PC-3 (cell line): Measurements from ENCODE around the gene NPB. TPM values are rescaled to one million over a fixed set of nuclear protein-coding genes. Genes with fewer than 3 reads are reported as not detected.

ENCODE experiments used
- ATAC-seq: fragments of 200-7000 bp; cut with Tn5 transposase; 2 replicates; pipeline ENCODE4 v1.9.1; 2020; ENCODE audit warnings: mild to moderate bottlenecking, moderate library complexity
- BruUV-seq: library from RNA; stranded (reverse); fragments of 400-500 nt; replicated peaks from 2 replicates; lab custom pipeline; 2021; lab: Mats Ljungman, UMichigan
- CTCF ChIA-PET: fragments of 300-600 bp; sonication (Branson Sonifier 250); formaldehyde crosslinking; loops from one replicate; lab custom pipeline; 2022; ENCODE audit warnings: antibody characterized with exemption; lab: Charles Lee
- POLR2A ChIA-PET: fragments of 300-600 bp; sonication (Branson Sonifier 250); formaldehyde crosslinking; loops from one replicate; lab custom pipeline; 2022; ENCODE audit warnings: antibody characterized with exemption; ENCODE audit not compliant: unreplicated experiment; lab: Charles Lee
- DNase-seq: peaks from one replicate; pipeline ENCODE4 v3.0.0-alpha.2; 2015
- H2AFZ ChIP-seq: fragments of 300-600 bp; sonication (generic); 2 replicates; pipeline ENCODE4 v1.6.0; 2016; ENCODE audit warnings: antibody characterized with exemption, low read length
- H3F3A ChIP-seq: fragments of 300-600 bp; sonication (generic); one replicate; pipeline ENCODE4 v1.6.0; 2017; ENCODE audit warnings: antibody characterized with exemption, low read length, control low read depth, mild to moderate bottlenecking; ENCODE audit not compliant: unreplicated experiment
- H3K27ac ChIP-seq: fragments of 300-600 bp; sonication (generic); 2 replicates; pipeline ENCODE4 v1.5.1; 2016; ENCODE audit warnings: mild to moderate bottlenecking, low read length
- H3K27me3 ChIP-seq: fragments of 300-600 bp; sonication (generic); 2 replicates; pipeline ENCODE4 v1.6.1; 2016; ENCODE audit warnings: low read length, mixed read lengths
- H3K36me3 ChIP-seq: fragments of 300-600 bp; sonication (generic); 2 replicates; pipeline ENCODE4 v1.6.1; 2016; ENCODE audit warnings: low read depth, mixed run types, low read length, mixed read lengths
- H3K4me1 ChIP-seq: fragments of 300-600 bp; sonication (generic); 2 replicates; pipeline ENCODE4 v1.5.1; 2016; ENCODE audit warnings: low read length; ENCODE audit not compliant: insufficient read depth
- H3K4me2 ChIP-seq: fragments of 300-600 bp; sonication (generic); 2 replicates; pipeline ENCODE4 v1.6.0; 2016; ENCODE audit warnings: low read length
- H3K4me3 ChIP-seq: fragments of 300-600 bp; sonication (generic); 2 replicates; pipeline ENCODE4 v1.5.1; 2016; ENCODE audit warnings: mild to moderate bottlenecking, low read length, mixed read lengths
- H3K79me2 ChIP-seq: fragments of 300-600 bp; sonication (generic); 2 replicates; pipeline ENCODE4 v1.6.1; 2017; ENCODE audit warnings: low read length, mixed read lengths
- H3K9ac ChIP-seq: fragments of 300-600 bp; sonication (generic); 2 replicates; pipeline ENCODE4 v1.6.0; 2016; ENCODE audit warnings: mild to moderate bottlenecking, low read length
- H3K9me2 ChIP-seq: fragments of 300-600 bp; sonication (generic); replicated peaks from 2 replicates; pipeline ENCODE4 v1.6.1; 2016; ENCODE audit warnings: mixed run types, low read length, mixed read lengths
- H3K9me3 ChIP-seq: fragments of 300-600 bp; sonication (generic); 2 replicates; pipeline ENCODE4 v1.6.1; 2016; ENCODE audit warnings: low read length, mixed read lengths
- H4K20me1 ChIP-seq: fragments of 300-600 bp; sonication (generic); 2 replicates; pipeline ENCODE4 v1.6.1; 2016; ENCODE audit warnings: low read length, mixed read lengths
- EZH2 ChIP-seq: fragments of 300-600 bp; sonication (generic); IDR thresholded peaks from one replicate; pipeline ENCODE4 v1.6.1; 2017; ENCODE audit warnings: antibody characterized with exemption, mild to moderate bottlenecking, low read length; ENCODE audit not compliant: unreplicated experiment
- EZH2phosphoT487 ChIP-seq: fragments of 300-600 bp; sonication (generic); IDR thresholded peaks from 2 replicates; pipeline ENCODE4 v1.6.1; 2018; ENCODE audit warnings: mild to moderate bottlenecking, antibody characterized with exemption, low read length, borderline replicate concordance
- intact Hi-C: fragments of 100-400 bp; cut with micrococcal nuclease; formaldehyde crosslinking; loops from 2 replicates; pipeline ENCODE4 v1.9.0; 2023
- total RNA-seq: library from RNA; depleted of rRNA; stranded (reverse); fragments of >200 nt; gene quantifications from 2 replicates; pipeline ENCODE4 v1.2.3, GENCODE V29; 2014
- TF ChIP-seq, protein P1 (sequence below): fragments of 300-600 bp; sonication (generic); conservative IDR thresholded peaks from 2 replicates; pipeline ENCODE4 v1.5.1; 2017; ENCODE audit warnings: antibody characterized with exemption, low read depth, mild to moderate bottlenecking, low read length

NPB gene
- total RNA-seq, 1 experiment from 2014 or later: 0.07 TPM

DNA sequence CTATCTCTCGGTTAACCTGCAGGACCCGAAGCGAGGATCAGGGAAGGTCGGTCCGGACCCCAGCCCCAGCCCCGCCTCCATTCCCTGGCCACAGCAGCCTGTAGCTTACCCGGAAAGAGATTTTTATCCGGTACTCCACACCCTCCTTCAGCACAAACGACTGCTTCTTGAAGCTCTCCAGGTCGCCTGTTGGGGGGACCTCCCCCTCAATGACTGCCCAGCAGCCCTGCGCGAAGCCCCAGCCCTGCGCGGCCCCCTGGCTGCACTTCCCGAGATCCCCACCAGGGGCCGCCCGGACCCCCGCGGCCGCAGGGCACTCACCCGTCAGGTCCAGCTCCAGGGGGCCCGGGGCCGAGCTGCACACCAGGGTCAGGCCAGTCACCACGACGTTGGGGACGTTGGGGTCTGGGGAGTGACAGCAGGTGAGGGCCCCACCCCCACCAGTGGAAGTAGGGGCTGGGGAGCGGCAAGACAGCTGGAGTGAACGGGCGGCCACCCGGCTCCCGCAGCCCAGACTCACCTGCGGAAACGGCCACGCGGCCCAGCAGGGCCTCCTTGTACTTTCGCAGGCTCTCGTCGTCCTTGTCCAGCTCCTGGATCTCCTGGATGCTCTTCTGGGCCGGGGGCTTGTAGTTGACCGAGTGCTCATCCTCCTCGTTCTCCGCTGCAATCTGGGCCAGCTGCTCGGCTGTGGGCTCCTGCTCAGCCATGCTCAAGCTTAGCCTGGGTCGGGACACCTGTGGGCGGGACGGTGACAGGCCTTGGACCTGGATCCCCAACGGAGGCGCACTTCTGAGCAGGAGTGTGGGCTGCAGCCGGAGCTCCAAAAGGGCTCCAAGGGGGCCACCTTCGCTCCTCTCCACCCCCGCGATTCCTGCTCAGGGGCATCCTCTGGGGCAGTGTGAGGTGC, 32.6 kb upstream of the NPB start:
- Histone ChIP-seq H3K27ac (peak overlapping the region; percentile 95), H3K4me3 (peak overlapping the region; percentile 95), H3F3A (peaks cover 22% of the 10 kb centered on the region), H3K4me2 (peak overlapping the region; percentile 98), H3K36me3 (peaks cover 9% of the 10 kb centered on the region; the same call in 1 of the 2 replicates), H4K20me1 (0 out of 2 replicates have a peak, but pooled peaks cover 6% of the 10 kb centered on the region), H3K9ac (peak overlapping the region; percentile 98), H3K9me2 (no peaks in the 10 kb centered on the region), H3K79me2 (peaks cover 34% of the 10 kb centered on the region), H2AFZ (no peak overlapping the region), H3K4me1 (peaks cover 62% of the 10 kb centered on the region), H3K9me3 (no peaks in the 10 kb centered on the region), H3K27me3 (no peaks in the 10 kb centered on the region)
- BruUV-seq: TSS peak; percentile 49
- ATAC-seq (peak; percentile 2), DNase-seq (peak; percentile 39)
- POLR2A ChIA-PET: interaction anchor here (0.6 kb wide), 1 partner anchor 29 kb away, joined by 3 read pairs; no protein-coding TSS in a partner anchor
- CTCF ChIA-PET: interaction anchor here (0.6 kb wide), 1 partner anchor 156 kb away, joined by 6 read pairs; no protein-coding TSS in a partner anchor
- intact Hi-C loops: loop anchor here (5.0 kb wide), 1 partner anchor 58 kb away; the partner anchor contains the start of gene MAFG
- TF ChIP-seq EZH2phosphoT487 (no peak), EZH2 (no peak)
- TF ChIP-seq, protein P1, sequence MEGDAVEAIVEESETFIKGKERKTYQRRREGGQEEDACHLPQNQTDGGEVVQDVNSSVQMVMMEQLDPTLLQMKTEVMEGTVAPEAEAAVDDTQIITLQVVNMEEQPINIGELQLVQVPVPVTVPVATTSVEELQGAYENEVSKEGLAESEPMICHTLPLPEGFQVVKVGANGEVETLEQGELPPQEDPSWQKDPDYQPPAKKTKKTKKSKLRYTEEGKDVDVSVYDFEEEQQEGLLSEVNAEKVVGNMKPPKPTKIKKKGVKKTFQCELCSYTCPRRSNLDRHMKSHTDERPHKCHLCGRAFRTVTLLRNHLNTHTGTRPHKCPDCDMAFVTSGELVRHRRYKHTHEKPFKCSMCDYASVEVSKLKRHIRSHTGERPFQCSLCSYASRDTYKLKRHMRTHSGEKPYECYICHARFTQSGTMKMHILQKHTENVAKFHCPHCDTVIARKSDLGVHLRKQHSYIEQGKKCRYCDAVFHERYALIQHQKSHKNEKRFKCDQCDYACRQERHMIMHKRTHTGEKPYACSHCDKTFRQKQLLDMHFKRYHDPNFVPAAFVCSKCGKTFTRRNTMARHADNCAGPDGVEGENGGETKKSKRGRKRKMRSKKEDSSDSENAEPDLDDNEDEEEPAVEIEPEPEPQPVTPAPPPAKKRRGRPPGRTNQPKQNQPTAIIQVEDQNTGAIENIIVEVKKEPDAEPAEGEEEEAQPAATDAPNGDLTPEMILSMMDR: peak; percentile 87

DNA sequence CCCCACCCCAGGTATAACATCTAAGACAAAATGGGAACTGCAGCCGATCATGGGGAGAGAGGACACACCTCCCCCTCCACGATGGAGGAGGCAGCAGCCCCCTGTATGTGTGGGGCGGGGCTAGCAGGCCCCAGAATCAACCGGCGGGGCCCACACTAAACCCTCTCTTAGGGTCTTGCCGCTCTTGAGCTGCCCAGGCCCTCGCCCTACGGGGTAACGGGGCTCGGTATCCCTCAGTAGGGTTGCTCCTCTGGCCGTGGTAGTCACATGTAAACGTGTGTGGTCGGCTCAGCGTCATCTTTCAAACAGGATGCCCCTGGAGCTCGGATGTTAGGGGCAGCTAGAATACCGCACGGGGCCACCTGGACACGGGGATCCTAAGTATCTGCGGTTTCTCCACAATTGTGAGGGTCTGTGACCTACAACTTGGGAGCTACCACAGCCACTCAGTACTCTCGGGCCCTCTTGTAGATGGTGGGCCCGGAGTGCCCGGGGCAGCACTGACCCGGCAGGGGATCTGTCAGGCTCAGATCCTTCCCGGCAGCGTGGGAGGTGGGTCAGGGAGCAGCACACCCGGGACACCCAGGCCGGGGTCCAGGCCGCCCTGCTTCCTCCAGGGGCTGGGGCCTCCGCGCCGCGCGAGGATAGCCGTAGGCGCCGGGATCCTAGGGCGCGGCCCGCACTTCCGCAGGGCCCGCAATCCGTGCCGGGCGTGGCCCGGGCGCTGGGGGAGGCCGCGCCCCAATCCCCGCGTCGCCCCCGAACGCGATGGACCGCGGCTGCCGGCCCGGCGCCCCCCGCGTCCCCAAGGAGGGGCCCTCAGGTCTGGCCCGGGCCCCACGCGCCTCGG, 31.7 kb upstream of the NPB start:
- Histone ChIP-seq H3K9ac (peak overlapping the region; percentile 98), H3K4me3 (peak overlapping the region; percentile 95), H3F3A (peaks cover 22% of the 10 kb centered on the region), H3K27ac (peak overlapping the region; percentile 95), H3K4me1 (peaks cover 58% of the 10 kb centered on the region), H3K9me2 (no peaks in the 10 kb centered on the region), H3K27me3 (no peaks in the 10 kb centered on the region), H3K4me2 (peak overlapping the region; percentile 98), H2AFZ (no peak overlapping the region), H4K20me1 (0 out of 2 replicates have a peak, but pooled peaks cover 6% of the 10 kb centered on the region), H3K79me2 (peaks cover 27% of the 10 kb centered on the region), H3K36me3 (peaks cover 7% of the 10 kb centered on the region; the same call in 1 of the 2 replicates), H3K9me3 (no peaks in the 10 kb centered on the region)
- ATAC-seq (peak; percentile 0), DNase-seq (peak; percentile 38)
- TF ChIP-seq EZH2phosphoT487: no peak
- TF ChIP-seq, protein P1: no peak
- no peak for TF ChIP-seq EZH2
- no TSS peak for BruUV-seq
- ChIA-PET POLR2A (interaction anchor here (0.6 kb wide), 1 partner anchor 475 kb away, joined by 3 read pairs; no protein-coding TSS in a partner anchor), CTCF (interaction anchor here (0.5 kb wide), 2 partner anchors 19 to 808 kb away, joined by 3 to 4 read pairs; no protein-coding TSS in a partner anchor)
- intact Hi-C loops: loop anchor here (5.0 kb wide), 1 partner anchor 57 kb away; the partner anchor contains the start of gene MAFG
